Astrocyte of the spinal cord (primary cell): Measurements from ENCODE around the gene SLC51B.
A peak's percentile ranks its signal among the peaks of the same experiment; 100 is the strongest.

ENCODE experiments used
- DNase-seq: peaks from one replicate; pipeline ENCODE4 v3.0.0; 2011; ENCODE audit warnings: low read depth, low spot score
- H3K4me3 ChIP-seq: 2 replicates; pipeline ENCODE4 v1.5.1; 2011; ENCODE audit warnings: low read depth, mild to moderate bottlenecking, low read length, moderate library complexity
- CTCF ChIP-seq: IDR thresholded peaks from 2 replicates; pipeline ENCODE4 v1.5.1; 2012; ENCODE audit warnings: low read depth, mild to moderate bottlenecking, low read length, inconsistent platforms
- in situ Hi-C: cut with HindIII; loops from 2 replicates; pipeline ENCODE4 v1.10.0; 2017; ENCODE audit warnings: low sequenced_read_pairs

SLC51B gene

GRCh38 chr15:65020419-65020818 is 24.8 kb upstream of the SLC51B start:
- in situ Hi-C loops, result no loop called here
- no peak overlapping the region for H3K4me3 ChIP-seq

GRCh38 chr15:65021488-65021887 is 23.7 kb upstream of the SLC51B start:
- in situ Hi-C loops, result no loop called here
- no peak overlapping the region for H3K4me3 ChIP-seq
- DNase-seq, result no peak
- TF ChIP-seq CTCF, result no peak

More at GRCh38 chr15:65020419-65020818, 24.8 kb upstream of the SLC51B start:
- no peak for TF ChIP-seq CTCF
- DNase-seq, result no peak

GRCh38 chr15:65026756-65027155 is 18.4 kb upstream of the SLC51B start:
- DNase-seq, result no peak
- H3K4me3 ChIP-seq, result no peak overlapping the region
- TF ChIP-seq CTCF, result no peak
- in situ Hi-C loops, result no loop called here

GRCh38 chr15:65027593-65027992 is 17.6 kb upstream of the SLC51B start:
- no peak overlapping the region for H3K4me3 ChIP-seq
- TF ChIP-seq CTCF, result no peak
- in situ Hi-C loops, result no loop called here
- no peak for DNase-seq

- peak overlapping the region; percentile 75 for H3K4me3 ChIP-seq
- no peak for TF ChIP-seq CTCF
- DNase-seq, result no peak
- in situ Hi-C loops, result no loop called here
Observed at GRCh38 chr15:65028338-65028737, 16.8 kb upstream of the SLC51B start.

GRCh38 chr15:65028921-65029735 is 16.1 kb upstream of the SLC51B start, which contains the start of gene MTFMT:
Gene MTFMT, minus strand, starts transcription at chr15:65029639. Its CDS starts 26 bp downstream, at chr15:65029613.
- DNase-seq, result peak; percentile 79
- H3K4me3 ChIP-seq, result peak within 1 kb of the TSS; percentile 75
- in situ Hi-C loops, result no loop called here
- TF ChIP-seq CTCF, result no peak
